ENCODE results near the gene TMEM35B.
"Not testable (repeated sequence)": the region's sequence is repeated elsewhere in the genome, so short reads cannot be mapped to it uniquely, and the experiment has no call there.

Gene TMEM35B

GRCh38 chr1:34984793-34985608, at the start of gene TMEM35B:
Gene TMEM35B (minus strand): TSS chr1:34985347. CDS start chr1:34985305, 42 bp downstream.
- DNase-seq (ENCODE audit: low spot score): peak; percentile 72

- no peak for DNase-seq (ENCODE audit: low spot score)
Observed at GRCh38 chr1:35033346-35033745, 48.2 kb upstream of the TMEM35B start.

- DNase-seq (ENCODE audit: low spot score): no peak
Observed at GRCh38 chr1:35032384-35032739, 47.2 kb upstream of the TMEM35B start.

GRCh38 chr1:35030756-35031446, 45.8 kb upstream of the TMEM35B start:
- DNase-seq (ENCODE audit: low spot score): peak; percentile 11

GRCh38 chr1:35030338-35030737, 45.2 kb upstream of the TMEM35B start:
- DNase-seq (ENCODE audit: low spot score): no peak

- no peak for DNase-seq (ENCODE audit: low spot score)
Observed at GRCh38 chr1:35029761-35030160, 44.6 kb upstream of the TMEM35B start.

- DNase-seq (ENCODE audit: low spot score): no peak
Observed at GRCh38 chr1:35016406-35016805, 31.3 kb upstream of the TMEM35B start.

- no peak for DNase-seq (ENCODE audit: low spot score)
Observed at GRCh38 chr1:35014486-35014885, 29.3 kb upstream of the TMEM35B start.

- no peak for DNase-seq (ENCODE audit: low spot score)
Observed at GRCh38 chr1:35005711-35006110, 20.6 kb upstream of the TMEM35B start.

- no peak for DNase-seq (ENCODE audit: low spot score)
Observed at GRCh38 chr1:35001743-35002142, 16.6 kb upstream of the TMEM35B start.

GRCh38 chr1:34994878-34995277, 9.7 kb upstream of the TMEM35B start:
- DNase-seq (ENCODE audit: low spot score): no peak

- no peak for DNase-seq (ENCODE audit: low spot score)
Observed at GRCh38 chr1:34988581-34988980, 3.4 kb upstream of the TMEM35B start.

GRCh38 chr1:34988147-34988546, 3.0 kb upstream of the TMEM35B start:
- no peak for DNase-seq (ENCODE audit: low spot score)

GRCh38 chr1:34987018-34987417, 1.9 kb upstream of the TMEM35B start:
- DNase-seq (ENCODE audit: low spot score): no peak

- not testable (repeated sequence) for DNase-seq (ENCODE audit: low spot score)
Observed at GRCh38 chr1:34985609-34985904, 410 bp upstream of the TMEM35B start.

- no peak for DNase-seq (ENCODE audit: low spot score)
Observed at GRCh38 chr1:34984435-34984792, 733 bp downstream of the TMEM35B start.

GRCh38 chr1:34983700-34984355, 1.3 kb downstream of the TMEM35B start:
- no peak for DNase-seq (ENCODE audit: low spot score)

- no peak for DNase-seq (ENCODE audit: low spot score)
Observed at GRCh38 chr1:34982820-34983376, 2.2 kb downstream of the TMEM35B start.

GRCh38 chr1:34980715-34981114, 4.4 kb downstream of the TMEM35B start:
- DNase-seq (ENCODE audit: low spot score): no peak

GRCh38 chr1:34978921-34979320, 6.2 kb downstream of the TMEM35B start:
- no peak for DNase-seq (ENCODE audit: low spot score)

GRCh38 chr1:34977858-34978257, 7.3 kb downstream of the TMEM35B start:
- DNase-seq (ENCODE audit: low spot score): no peak

GRCh38 chr1:34977210-34977471, 8.0 kb downstream of the TMEM35B start:
- DNase-seq (ENCODE audit: low spot score): no peak

Measured in CD4-positive, alpha-beta T cell treated with Interleukin-6 at 100 ng/mL for 8 hours (primary cell).